Measurements from ENCODE around the gene EGFL6. TPM values are rescaled to one million over a fixed set of nuclear protein-coding genes. Genes with fewer than 3 reads are reported as not detected.
"Not testable (repeated sequence)": the region's sequence is repeated elsewhere in the genome, so short reads cannot be mapped to it uniquely, and the experiment has no call there.

Gene EGFL6
- total and polyA plus RNA-seq, 10 of the 15 experiments (the other 5 are each of a cell fraction or from before 2014, with no cell fraction given), result 0.03 TPM; not detected in 9

- TF ChIP-seq PBX3 (IDR thresholded peaks at IDR 0.05; ENCODE audit: insufficient replicate concordance, low read depth, low read length), result peak; percentile 32
- TF ChIP-seq WRNIP1 (IDR thresholded peaks at IDR 0.05; ENCODE audit: borderline replicate concordance, low read depth, low read length), result no peak
Observed at GRCh38 chrX:13669246-13669737, 99.9 kb downstream of the EGFL6 start (continued).

- intact Hi-C loops (cut with micrococcal nuclease; ENCODE audit: unreplicated experiment) (loop anchor here (1.0 to 10.0 kb wide), 5 partner anchors 22 to 725 kb away; partner anchors contain the start of genes OFD1 and TRAPPC2), in situ Hi-C loops (cut with MboI) (loop anchor here (25.0 kb wide), 1 partner anchor 707 kb away; no protein-coding TSS in a partner anchor)
- WGBS (ENCODE audit: insufficient coverage, insufficient replicate concordance, low lambda C conversion rate, missing lambda C conversion rate), result 41% methylated on average over 8 of the region's 8 CpGs
- Histone ChIP-seq H3K9ac (ENCODE audit: control insufficient read depth, insufficient read depth, low read length) (peak overlapping the region; percentile 58), H3K4me1 (ENCODE audit: control insufficient read depth, insufficient read depth, low read length) (peaks cover 37% of the 10 kb centered on the region), H3K27ac (ENCODE audit: control insufficient read depth, insufficient read depth) (peak overlapping the region; percentile 92), H3K4me3 (peak overlapping the region; percentile 44; the same call in 1 of the 2 replicates), H3K4me2 (ENCODE audit: control insufficient read depth, insufficient read depth) (peak overlapping the region; percentile 72)
- ChIA-PET SMC1A (ENCODE audit: uncharacterized antibody, unreplicated experiment) (interaction anchor here (1.0 to 4.3 kb wide), 19 partner anchors 8 to 674 kb away, joined by 3 to 136 read pairs (median 5); partner anchors contain the start of genes OFD1, RAB9A and TRAPPC2), CTCF (interaction anchor here (0.5 to 2.8 kb wide), 12 partner anchors 19 to 624 kb away, joined by 3 to 21 read pairs (median 4); partner anchors contain the start of genes OFD1, RAB9A and TRAPPC2), POLR2A (interaction anchor here (0.8 to 4.9 kb wide), 11 partner anchors 15 to 359 kb away, joined by 3 to 49 read pairs (median 7); partner anchors contain the start of genes OFD1, RAB9A and TRAPPC2), RAD21 (ENCODE audit: unreplicated experiment) (interaction anchor here (0.7 to 6.4 kb wide), 14 partner anchors 11 to 410 kb away, joined by 3 to 103 read pairs (median 12); partner anchors contain the start of genes GEMIN8, OFD1, RAB9A and TRAPPC2)
- not testable (repeated sequence) for H4K20me1 ChIP-seq (ENCODE audit: control insufficient read depth, insufficient read depth); BruUV-seq (replicated peaks); H3K9me3 ChIP-seq (replicated peaks; ENCODE audit: control insufficient read depth, insufficient read depth, low read length); H3K36me3 ChIP-seq (ENCODE audit: control insufficient read depth in 2 of 2, insufficient read depth in 2 of 2, low read length in 1 of 2); DNase-seq (ENCODE audit: low read depth, low spot score); H3K27me3 ChIP-seq (replicated peaks in 1 of 2; ENCODE audit: control insufficient read depth in 2 of 2, insufficient read depth in 2 of 2, low read length in 1 of 2); FAIRE-seq; H3K79me2 ChIP-seq (ENCODE audit: control insufficient read depth, insufficient read depth, low read length); H2AFZ ChIP-seq (ENCODE audit: control insufficient read depth, low read depth, low read length)
- TF ChIP-seq SMARCA5 (IDR thresholded peaks at IDR 0.05), result peak; percentile 60; the same call in 1 of the 2 replicates
- TF ChIP-seq ZNF217 (IDR thresholded peaks at IDR 0.05), result peak; percentile 36; the same call in 1 of the 2 replicates
- TF ChIP-seq MLLT1 (IDR thresholded peaks at IDR 0.05), result peak; percentile 87; the same call in 1 of the 2 replicates
- ATAC-seq, result peak; percentile 15
Observed at GRCh38 chrX:13669755-13670154, 100.4 kb downstream of the EGFL6 start.
